IMR-90 (cell line): ENCODE results near the gene CDHR4. TPM values are rescaled to one million over a fixed set of nuclear protein-coding genes. Genes with fewer than 3 reads are reported as not detected.

Source experiments
- ATAC-seq: fragments of 200-7000 bp; cut with Tn5 transposase; 2 replicates; pipeline ENCODE4 v1.9.1; 2020; ENCODE audit warnings: low read depth, mild to moderate bottlenecking, moderate library complexity
- BruUV-seq: library from RNA; stranded (reverse); fragments of 400-500 nt; replicated peaks from 2 replicates; lab custom pipeline; 2021; lab: Mats Ljungman, UMichigan
- CTCF ChIA-PET: fragments of 300-600 bp; formaldehyde crosslinking; extraction: SDS; loops from one replicate; lab custom pipeline; 2021; ENCODE audit warnings: antibody characterized with exemption; lab: Yijun Ruan, JAX
- POLR2A ChIA-PET: fragments of 300-600 bp; sonication (Branson Sonifier 250); formaldehyde crosslinking; loops from one replicate; lab custom pipeline; 2022; ENCODE audit warnings: antibody characterized with exemption; ENCODE audit not compliant: unreplicated experiment; lab: Charles Lee
- DNase-seq: peaks from one replicate; pipeline ENCODE4 v3.0.0; 2013
- H2AFZ ChIP-seq: replicated peaks from 2 replicates; pipeline ENCODE3; 2013; ENCODE audit warnings: low read length, mild to moderate bottlenecking; ENCODE audit not compliant: poor library complexity
- H2AK5ac ChIP-seq: 2 replicates; pipeline ENCODE4 v1.6.1; 2013; ENCODE audit warnings: low read depth, low read length, inconsistent platforms
- H2AK9ac ChIP-seq: replicated peaks from 2 replicates; pipeline ENCODE3; 2013; ENCODE audit warnings: mild to moderate bottlenecking, low read depth, low read length, moderate library complexity; ENCODE audit not compliant: poor library complexity
- H2BK120ac ChIP-seq: 2 replicates; pipeline ENCODE4 v1.6.1; 2013; ENCODE audit warnings: low read depth, low read length, inconsistent platforms
- H2BK15ac ChIP-seq: 3 replicates; pipeline ENCODE4 v1.6.1; 2013; ENCODE audit warnings: low read depth, low read length, inconsistent platforms
- H2BK20ac ChIP-seq: 2 replicates; pipeline ENCODE4 v1.6.1; 2013; ENCODE audit warnings: low read depth, mild to moderate bottlenecking, inconsistent platforms, low read length, moderate library complexity
- H2BK5ac ChIP-seq: 2 replicates; pipeline ENCODE4 v1.6.1; 2013; ENCODE audit warnings: mild to moderate bottlenecking, low read depth, low read length, inconsistent platforms; ENCODE audit not compliant: poor library complexity, severe bottlenecking
- H3K14ac ChIP-seq: replicated peaks from 2 replicates; pipeline ENCODE4 v1.6.1; 2013; ENCODE audit warnings: low read depth, low read length, inconsistent platforms
- H3K18ac ChIP-seq: 2 replicates; pipeline ENCODE4 v1.6.1; 2013; ENCODE audit warnings: low read depth, low read length, control low read depth
- H3K23ac ChIP-seq: 2 replicates; pipeline ENCODE4 v1.6.1; 2013; ENCODE audit warnings: low read depth, low read length, inconsistent platforms
- H3K27ac ChIP-seq: 2 replicates; pipeline ENCODE4 v1.5.1; 2013; ENCODE audit warnings: mild to moderate bottlenecking, control low read depth, low read length; ENCODE audit not compliant: insufficient read depth
- H3K27me3 ChIP-seq: 2 replicates; pipeline ENCODE4 v1.6.1; 2013; ENCODE audit warnings: low read length; ENCODE audit not compliant: control insufficient read depth, insufficient read depth
- H3K36me3 ChIP-seq: 2 replicates; pipeline ENCODE4 v1.6.1; 2013; ENCODE audit warnings: low read length, mixed read lengths; ENCODE audit not compliant: control insufficient read depth, insufficient read depth
- H3K4ac ChIP-seq: 2 replicates; pipeline ENCODE4 v1.6.1; 2013; ENCODE audit warnings: low read depth, low read length, inconsistent platforms
- H3K4me1 ChIP-seq: 2 replicates; pipeline ENCODE4 v1.6.1; 2013; ENCODE audit warnings: low read length, mixed read lengths; ENCODE audit not compliant: control insufficient read depth, insufficient read depth
- H3K4me2 ChIP-seq: 2 replicates; pipeline ENCODE4 v1.6.1; 2013; ENCODE audit warnings: low read depth, mild to moderate bottlenecking, control low read depth, low read length, moderate library complexity
- H3K4me3 ChIP-seq: 2 replicates; pipeline ENCODE4 v1.5.1; 2013; ENCODE audit warnings: low read depth, mild to moderate bottlenecking, control low read depth, low read length, moderate library complexity; ENCODE audit not compliant: insufficient read depth
- H3K56ac ChIP-seq: 2 replicates; pipeline ENCODE4 v1.6.1; 2013; ENCODE audit warnings: low read length, inconsistent platforms; ENCODE audit not compliant: insufficient read depth; ENCODE audit errors: extremely low read depth
- H3K79me1 ChIP-seq, 2 experiments: 2 replicates each; pipeline ENCODE4 v1.6.1; 2013; ENCODE audit warnings: low read length in 2 of 2, inconsistent platforms in 1 of 2, low read depth in 1 of 2
- H3K9ac ChIP-seq: 2 replicates; pipeline ENCODE4 v1.6.1; 2013; ENCODE audit warnings: low read depth, low read length, control low read depth
- H3K9me1 ChIP-seq: 2 replicates; pipeline ENCODE4 v1.6.1; 2013; ENCODE audit warnings: low read length, inconsistent platforms; ENCODE audit not compliant: insufficient read depth
- H3K9me3 ChIP-seq: 2 replicates; pipeline ENCODE4 v1.6.1; 2013; ENCODE audit warnings: low read length; ENCODE audit not compliant: control insufficient read depth, insufficient read depth
- H4K20me1 ChIP-seq: 2 replicates; pipeline ENCODE4 v1.6.1; 2013; ENCODE audit warnings: low read length, inconsistent platforms; ENCODE audit not compliant: insufficient read depth
- H4K5ac ChIP-seq: 2 replicates; pipeline ENCODE4 v1.6.1; 2013; ENCODE audit warnings: mild to moderate bottlenecking, low read depth, low read length, control low read depth
- H4K8ac ChIP-seq, 2 experiments: 2 replicates each; pipeline ENCODE4 v1.6.1; 2013; ENCODE audit warnings: low read depth in 2 of 2, low read length in 2 of 2, control low read depth in 1 of 2, inconsistent platforms in 1 of 2
- H4K91ac ChIP-seq: 2 replicates; pipeline ENCODE4 v1.6.1; 2013; ENCODE audit warnings: low read depth, low read length, inconsistent platforms; ENCODE audit not compliant: insufficient read depth
- BHLHE40 ChIP-seq: fragments of 150-350 bp; IDR thresholded peaks from 2 replicates; pipeline ENCODE4 v1.6.1; 2016; ENCODE audit warnings: mild to moderate bottlenecking, low read depth, low read length
- CEBPB ChIP-seq: IDR thresholded peaks from 2 replicates; pipeline ENCODE4 v1.6.1; 2012; ENCODE audit warnings: low read depth, low read length, improper control_type of control experiment
- CHD1 ChIP-seq: IDR thresholded peaks from 2 replicates; pipeline ENCODE4 v1.6.1; 2012; ENCODE audit warnings: low read depth, low read length, improper control_type of control experiment
- ELK1 ChIP-seq: fragments of 150-350 bp; IDR thresholded peaks from 2 replicates; pipeline ENCODE4 v1.6.1; 2016; ENCODE audit warnings: low read depth, mild to moderate bottlenecking, low read length, moderate library complexity, borderline replicate concordance
- FOS ChIP-seq: fragments of 150-350 bp; IDR thresholded peaks from 2 replicates; pipeline ENCODE4 v1.6.1; 2016; ENCODE audit warnings: low read depth, low read length
- MAFK ChIP-seq: IDR thresholded peaks from 2 replicates; pipeline ENCODE4 v1.6.1; 2012; ENCODE audit warnings: low read depth, low read length, improper control_type of control experiment
- MXI1 ChIP-seq: IDR thresholded peaks from 2 replicates; pipeline ENCODE4 v1.6.1; 2012; ENCODE audit warnings: low read depth, mild to moderate bottlenecking, low read length, moderate library complexity, borderline replicate concordance
- NFE2L2 ChIP-seq: fragments of 150-350 bp; IDR thresholded peaks from 2 replicates; pipeline ENCODE4 v1.6.1; 2016; ENCODE audit warnings: low read depth, mild to moderate bottlenecking, low read length
- RAD21 ChIP-seq: IDR thresholded peaks from 2 replicates; pipeline ENCODE4 v1.6.1; 2012; ENCODE audit warnings: low read length, improper control_type of control experiment
- RCOR1 ChIP-seq: IDR thresholded peaks from 2 replicates; pipeline ENCODE4 v1.6.1; 2012; ENCODE audit warnings: mild to moderate bottlenecking, low read length, improper control_type of control experiment; ENCODE audit not compliant: insufficient replicate concordance
- RFX5 ChIP-seq: IDR thresholded peaks from 2 replicates; pipeline ENCODE4 v1.8.0; 2012; ENCODE audit warnings: low read depth, mild to moderate bottlenecking, low read length, moderate library complexity
- USF2 ChIP-seq: fragments of 150-350 bp; IDR thresholded peaks from 2 replicates; pipeline ENCODE4 v1.6.1; 2017; ENCODE audit warnings: mild to moderate bottlenecking, antibody characterized with exemption, low read length, low read depth
- WGBS, 2 experiments: methylation state at CpG; one replicate each; pipeline versions ENCODE4 v1.1.5 to v1.1.7; 2013; ENCODE audit warnings: missing lambda C conversion rate in 2 of 2; ENCODE audit not compliant: insufficient read length in 1 of 2; ENCODE audit errors: extremely low coverage in 2 of 2; 5-methylcytosine and 5-hydroxymethylcytosine counted together
- dilution Hi-C: fragments of 300-500 bp; cut with HindIII; formaldehyde crosslinking; loops from one replicate; pipeline ENCODE4 v1.14.3; 2018; ENCODE audit warnings: low sequenced_read_pairs; ENCODE audit not compliant: unreplicated experiment
- in situ Hi-C: fragments of 300-500 bp; cut with MboI; formaldehyde crosslinking; loops from 3 replicates; pipeline ENCODE4 v1.14.3; 2019; ENCODE audit warnings: low sequenced_read_pairs, inconsistent platforms, mixed read lengths
- intact Hi-C: fragments of 100-400 bp; cut with micrococcal nuclease; formaldehyde crosslinking; loops from 2 replicates; pipeline ENCODE4 v1.10.0; 2022
- polyA plus RNA-seq, 3 experiments: library from polyadenylated mRNA; depleted of rRNA; stranded (reverse); fragments of >200 nt; gene quantifications; 2 replicates each; pipeline ENCODE4 v1.2.3, GENCODE V29; 2012; ENCODE audit warnings: low replicate concordance in 1 of 3
- total RNA-seq: library from RNA; depleted of rRNA; stranded (reverse); fragments of >200 nt; gene quantifications from 2 replicates; pipeline ENCODE4 v1.2.3, GENCODE V29; 2012

Gene CDHR4
- total and polyA plus RNA-seq, 2 of the 4 experiments (the other 2 are of a cell fraction) = not detected

GRCh38 chr3:49775538-49775937 lies 24.1 kb downstream of the CDHR4 start:
- no TSS peak for BruUV-seq
- H2BK5ac ChIP-seq = no peak overlapping the region
- ChIA-PET POLR2A (no interaction called here), CTCF (no interaction called here)
- intact Hi-C loops (no loop called here), in situ Hi-C loops (no loop called here), dilution Hi-C loops (no loop called here)
- H2AK5ac ChIP-seq = no peak overlapping the region
- no peak overlapping the region for H2BK15ac ChIP-seq
- peaks cover 10% of the 10 kb centered on the region for H3K4me1 ChIP-seq
- peaks cover 27 to 70% of the 10 kb centered on the region in 2 experiments for H3K79me1 ChIP-seq
- no peak overlapping the region for H4K91ac ChIP-seq
- no peak overlapping the region for H4K8ac ChIP-seq
- H2AFZ ChIP-seq = no peak overlapping the region
- H3K36me3 ChIP-seq = no peaks in the 10 kb centered on the region; the same call in 1 of the 2 replicates
- TF ChIP-seq MXI1 (no peak), FOS (no peak), CEBPB (no peak), ELK1 (no peak), RFX5 (no peak), MAFK (no peak), BHLHE40 (no peak), NFE2L2 (no peak), USF2 (no peak), RAD21 (no peak), RCOR1 (no peak), CHD1 (no peak)
- no peak for DNase-seq
- no peak overlapping the region for H3K56ac ChIP-seq
- no peaks in the 10 kb centered on the region for H3K9me3 ChIP-seq
- no peak overlapping the region for H3K14ac ChIP-seq
- no peak overlapping the region for H3K4ac ChIP-seq
- no peak overlapping the region for H4K5ac ChIP-seq
- no peak overlapping the region for H3K18ac ChIP-seq
- H2BK120ac ChIP-seq = no peak overlapping the region
- H3K9me1 ChIP-seq = peaks cover 11% of the 10 kb centered on the region; the same call in 1 of the 2 replicates
- no peak overlapping the region for H3K27ac ChIP-seq
- H3K4me3 ChIP-seq = no peak overlapping the region
- no peak overlapping the region for H2AK9ac ChIP-seq
- no peak overlapping the region for H3K23ac ChIP-seq
- WGBS, 2 experiments = no CpG with 5 or more reads among the region's 3 CpGs
- no peaks in the 10 kb centered on the region for H3K27me3 ChIP-seq
- no peak for ATAC-seq
- H3K4me2 ChIP-seq = no peak overlapping the region
- peaks cover 64% of the 10 kb centered on the region for H4K20me1 ChIP-seq
- no peak overlapping the region for H2BK20ac ChIP-seq
- H3K9ac ChIP-seq = no peak overlapping the region
